ENCODE measurements around the gene SPDYE2B.
"Not testable (repeated sequence)": the region's sequence is repeated elsewhere in the genome, so short reads cannot be mapped to it uniquely, and the experiment has no call there.

The SPDYE2B gene

DNA sequence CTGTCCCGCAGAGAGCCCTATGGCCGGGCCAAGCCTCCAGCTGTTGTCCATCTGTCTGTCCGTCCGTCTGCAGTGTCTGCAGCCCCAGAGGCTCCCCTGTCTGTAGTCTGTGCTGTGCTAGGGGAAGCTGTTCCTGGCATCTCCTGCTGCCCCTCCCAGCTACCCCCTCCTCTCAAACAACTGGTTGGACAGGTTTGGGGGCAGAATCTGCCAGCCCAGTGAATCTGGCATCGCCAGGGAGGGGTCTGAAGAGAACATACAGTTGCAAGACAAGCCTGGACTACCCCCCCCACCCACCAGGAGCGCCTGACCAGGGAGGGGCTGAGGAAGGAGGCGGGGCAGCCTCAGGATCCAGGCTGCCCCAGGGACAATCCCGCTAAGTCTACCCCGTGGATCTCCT, 7.4 kb upstream of the SPDYE2B start, which contains the start of gene UPK3BL1:
UPK3BL1 (minus strand) TSS at position 101 of the 400 bp plus-strand sequence; CDS start at position 51, 50 bp downstream.
- not testable (repeated sequence) for DNase-seq (ENCODE audit: low read depth)

DNA sequence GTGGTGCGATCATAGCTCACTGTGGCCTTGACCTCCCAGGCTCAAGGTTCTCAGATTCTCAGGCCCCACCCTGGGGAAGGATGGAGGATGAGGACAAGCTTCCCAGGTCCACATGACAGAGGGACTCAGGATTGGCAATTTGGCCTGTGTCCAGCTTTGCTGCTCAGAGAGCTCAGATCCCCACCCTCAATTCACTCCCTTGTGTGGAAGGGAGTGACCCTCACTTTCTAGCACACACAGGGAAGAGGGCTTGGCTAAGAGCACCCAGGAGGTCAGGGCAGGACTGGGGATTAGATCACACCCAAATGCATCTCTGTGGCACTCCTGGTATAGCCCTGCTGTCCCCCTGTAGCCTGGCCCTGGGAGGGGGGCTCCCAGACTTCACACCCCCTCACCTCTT, 6.7 kb upstream of the SPDYE2B start:
- DNase-seq (ENCODE audit: low read depth): not testable (repeated sequence)

DNA sequence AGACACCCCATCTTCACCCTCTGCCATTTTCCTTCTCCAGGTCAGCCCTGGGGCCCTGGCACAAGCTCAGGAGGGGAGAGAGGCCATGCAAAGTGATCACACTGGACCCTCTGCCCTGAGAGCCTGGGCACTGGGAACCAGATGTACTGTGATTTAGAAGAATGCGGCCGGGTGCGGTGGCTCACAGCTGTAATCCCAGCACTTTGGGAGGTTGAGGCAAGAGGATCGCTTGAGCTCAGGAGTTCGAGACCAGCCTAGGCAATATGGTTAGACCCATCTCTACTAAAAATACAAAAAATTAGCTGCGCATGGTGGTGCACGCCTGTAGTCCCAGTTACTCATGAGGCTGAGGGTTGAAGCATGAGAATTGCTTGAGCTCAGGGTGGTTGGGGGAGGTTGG, 2.3 kb upstream of the SPDYE2B start:
- not testable (repeated sequence) for DNase-seq (ENCODE audit: low read depth)

DNA sequence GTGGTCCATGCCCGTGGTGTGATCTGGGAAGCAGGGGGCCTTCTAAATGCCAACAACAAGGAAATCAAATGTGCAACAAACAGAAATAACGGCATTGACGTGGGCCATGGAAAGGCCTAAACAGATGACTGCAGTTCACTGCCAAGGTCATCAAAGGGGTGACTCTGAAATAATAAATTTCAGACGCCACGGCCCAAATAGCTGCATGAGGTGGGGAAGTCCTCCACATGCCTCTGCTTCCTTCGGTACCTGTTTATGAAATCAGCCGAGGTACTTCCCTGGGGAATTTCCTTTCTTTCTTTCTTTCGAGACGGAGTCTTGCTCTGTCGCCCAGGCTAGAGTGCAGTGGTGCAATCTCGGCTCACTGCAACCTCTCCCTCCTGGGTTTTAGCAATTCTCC, 14.6 kb downstream of the SPDYE2B start:
- not testable (repeated sequence) for DNase-seq (ENCODE audit: low read depth)

DNA sequence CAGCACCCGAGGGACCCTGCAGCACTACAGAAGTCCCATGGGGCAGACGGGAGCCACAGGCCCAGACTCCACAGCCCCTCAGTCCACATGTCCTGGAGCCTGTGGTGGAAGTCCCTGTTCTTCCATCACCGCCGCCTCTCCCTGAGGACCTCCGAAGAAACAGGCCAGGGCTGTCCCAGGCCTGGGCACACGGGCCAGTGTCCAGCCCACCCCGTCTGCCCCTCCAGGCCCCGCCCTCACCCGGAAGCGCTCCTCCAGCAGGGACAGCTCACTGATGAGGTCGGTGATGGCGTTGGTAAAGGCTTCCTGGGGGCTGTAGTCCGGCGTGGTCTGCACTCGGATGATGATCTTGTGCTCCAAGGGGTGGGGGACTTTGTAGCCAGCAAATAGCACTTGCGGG, 16.7 kb downstream of the SPDYE2B start:
- not testable (repeated sequence) for DNase-seq (ENCODE audit: low read depth)

DNA sequence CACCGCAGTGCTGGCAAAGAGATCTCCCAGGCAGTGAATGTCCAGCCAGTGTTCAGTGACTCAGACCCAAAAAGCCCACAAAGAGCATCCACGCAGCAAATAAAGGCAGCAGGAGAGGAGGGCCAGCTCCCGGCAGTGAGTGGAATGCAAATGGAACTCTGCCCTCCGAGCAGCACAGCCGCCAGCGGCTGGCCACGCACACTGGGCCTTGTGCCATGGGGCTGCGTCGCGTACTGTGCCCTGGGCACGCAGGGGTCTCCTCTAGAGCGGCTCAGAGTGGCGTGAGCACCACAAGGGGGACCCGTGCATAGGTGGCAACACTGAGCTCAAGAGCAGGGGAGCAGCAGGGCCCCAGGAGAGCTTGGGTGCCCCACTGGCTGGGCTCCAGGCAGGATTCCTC, 17.4 kb downstream of the SPDYE2B start:
- not testable (repeated sequence) for DNase-seq (ENCODE audit: low read depth)

DNA sequence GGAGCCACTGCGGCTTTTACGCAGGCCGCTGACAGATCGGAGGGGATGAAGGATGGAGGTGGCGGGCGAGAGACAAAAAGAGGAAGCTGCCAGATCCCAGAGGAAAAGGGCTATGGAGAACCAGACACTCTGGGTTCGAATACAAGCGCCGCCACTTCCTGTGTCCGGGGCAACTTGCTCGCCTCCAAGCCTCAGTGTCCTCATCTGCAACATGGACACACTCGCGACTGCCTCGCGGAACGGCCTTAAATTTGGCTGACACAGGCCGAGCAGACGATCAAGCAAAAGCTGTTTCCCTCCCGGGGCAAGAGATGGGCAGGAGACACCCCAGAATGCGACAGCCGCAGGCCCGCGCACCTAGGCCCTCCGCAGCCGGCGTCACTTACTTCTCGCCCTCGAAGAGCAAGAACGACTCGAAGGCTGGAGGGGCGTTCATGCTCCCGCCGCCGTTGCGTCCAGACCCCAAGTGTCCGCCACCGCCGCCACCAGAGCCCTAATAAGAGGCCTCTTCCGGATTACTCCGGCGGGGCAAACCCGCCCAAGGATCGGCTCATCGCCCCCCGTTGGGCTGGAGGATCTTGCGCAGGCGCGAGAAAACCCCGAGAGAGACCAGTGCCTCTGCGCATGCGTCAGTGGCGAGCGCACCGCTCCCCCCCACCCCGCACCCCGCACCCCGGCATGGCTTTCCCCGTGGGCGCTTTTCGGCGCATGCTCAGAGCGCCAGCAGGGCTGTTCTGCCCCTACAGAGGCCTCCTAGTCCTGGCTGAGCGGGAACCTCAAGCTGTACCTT, 21.2 kb downstream of the SPDYE2B start, which contains the start of gene POLR2J2:
POLR2J2 (minus strand) TSS at position 498 of the 790 bp plus-strand sequence; CDS start at position 436, 62 bp downstream.
- not testable (repeated sequence) for DNase-seq (ENCODE audit: low read depth)

DNA sequence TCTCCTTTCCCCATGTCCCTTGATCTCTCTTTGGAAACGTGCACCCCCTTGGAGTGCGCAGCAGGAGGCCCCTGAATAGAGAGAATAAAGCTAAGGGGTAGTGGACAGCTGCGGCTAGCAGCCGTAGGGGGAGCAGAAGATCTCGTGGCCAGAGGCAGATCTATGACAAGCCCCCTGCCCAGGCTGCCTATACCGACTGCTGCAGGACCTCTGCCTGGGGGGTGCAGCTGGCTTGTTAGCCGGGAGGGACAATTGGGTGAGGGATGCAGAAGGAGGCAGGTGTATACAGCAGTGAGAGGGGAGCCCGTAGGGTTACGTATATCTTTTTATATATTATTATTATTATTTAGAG, 21.8 kb downstream of the SPDYE2B start:
- not testable (repeated sequence) for DNase-seq (ENCODE audit: low read depth)

DNA sequence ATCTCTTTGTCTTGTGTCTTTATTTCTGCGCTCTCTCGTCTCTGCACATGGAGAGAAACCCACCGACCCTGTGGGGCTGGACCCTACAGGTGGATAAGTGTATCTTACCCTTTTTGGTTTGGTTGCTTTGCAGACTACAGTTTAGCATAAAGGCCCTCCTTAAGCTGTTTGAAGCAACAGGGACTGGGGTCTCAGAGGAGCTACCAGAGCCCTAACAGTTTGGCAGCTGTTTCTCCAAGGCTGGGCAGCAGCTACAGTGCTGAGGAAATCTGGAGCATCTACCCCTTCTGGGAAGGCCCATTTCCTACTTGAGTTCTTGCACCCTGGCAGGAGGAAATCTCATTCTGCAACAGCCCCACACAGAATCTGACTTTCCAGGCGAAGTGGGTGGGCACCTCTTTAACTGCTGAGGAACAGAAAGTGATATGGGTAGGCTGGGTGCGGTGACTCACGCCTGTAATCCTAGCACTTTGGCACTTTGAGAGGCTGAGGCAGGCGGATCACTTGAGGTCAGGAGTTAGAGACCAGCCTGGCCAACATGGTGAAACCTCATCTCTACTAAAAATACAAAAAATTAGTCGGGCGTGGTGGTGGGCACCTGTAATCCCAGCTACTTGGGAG, 23.4 kb downstream of the SPDYE2B start:
- not testable (repeated sequence) for DNase-seq (ENCODE audit: low read depth)

DNA sequence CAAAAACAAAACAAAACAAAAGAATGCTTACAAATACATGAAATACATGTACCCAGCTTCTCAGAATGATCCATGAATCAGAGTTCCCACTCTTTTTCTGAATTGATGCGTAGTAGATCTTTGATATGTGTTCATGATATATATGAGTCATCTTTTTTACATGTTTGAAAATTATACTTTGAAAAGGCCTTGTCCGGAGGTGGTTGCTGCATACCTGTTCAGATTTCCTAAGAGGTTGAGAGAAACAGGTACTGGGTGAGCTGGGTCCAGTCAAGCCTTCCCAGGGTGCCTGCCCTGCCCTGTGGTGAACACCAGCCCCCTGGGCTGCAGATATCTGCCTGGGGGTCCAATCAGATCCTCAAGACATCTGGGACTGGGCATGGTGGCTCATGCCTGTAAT, 25.4 kb downstream of the SPDYE2B start:
- not testable (repeated sequence) for DNase-seq (ENCODE audit: low read depth)

DNA sequence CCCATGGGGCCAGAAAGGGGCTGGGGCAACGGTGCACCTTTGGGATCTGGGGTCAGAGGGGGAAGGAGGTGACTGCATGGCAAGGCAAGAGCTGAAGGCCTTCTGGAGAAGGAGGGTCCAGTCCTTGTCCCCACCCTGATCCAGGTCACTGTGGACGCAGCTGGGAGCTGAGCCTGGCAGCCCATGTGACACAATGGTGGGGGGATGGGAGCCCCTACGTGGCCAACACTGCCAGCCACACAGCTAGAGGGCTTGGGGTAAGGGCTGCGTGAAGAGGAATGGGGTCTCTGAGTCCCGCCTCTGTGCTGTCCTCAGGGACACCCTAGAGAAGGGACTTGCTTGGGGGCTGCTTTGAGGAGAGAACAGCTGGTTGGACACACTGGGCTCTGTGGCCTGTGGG, 30.7 kb downstream of the SPDYE2B start:
- not testable (repeated sequence) for DNase-seq (ENCODE audit: low read depth)

DNA sequence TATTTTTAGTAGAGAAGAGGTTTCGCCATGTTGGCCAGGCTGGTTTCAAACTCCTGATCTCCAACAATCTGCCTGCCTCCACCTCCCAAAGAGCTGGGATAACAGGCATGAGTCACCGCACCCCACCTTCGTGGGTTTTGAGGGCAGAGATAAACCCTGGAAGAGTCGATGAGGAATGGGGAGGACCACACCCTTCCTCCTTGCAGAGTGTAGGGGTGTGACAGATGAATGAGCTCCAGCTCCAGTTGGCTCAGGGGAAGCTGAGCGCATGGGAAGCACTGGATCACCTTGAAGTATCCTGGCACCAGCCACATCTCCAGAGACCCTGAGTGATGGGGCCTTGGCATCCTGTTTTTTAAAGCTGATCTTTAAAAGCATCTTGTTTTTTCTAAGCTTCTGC, 32.4 kb downstream of the SPDYE2B start:
- DNase-seq (ENCODE audit: low read depth): not testable (repeated sequence)

DNA sequence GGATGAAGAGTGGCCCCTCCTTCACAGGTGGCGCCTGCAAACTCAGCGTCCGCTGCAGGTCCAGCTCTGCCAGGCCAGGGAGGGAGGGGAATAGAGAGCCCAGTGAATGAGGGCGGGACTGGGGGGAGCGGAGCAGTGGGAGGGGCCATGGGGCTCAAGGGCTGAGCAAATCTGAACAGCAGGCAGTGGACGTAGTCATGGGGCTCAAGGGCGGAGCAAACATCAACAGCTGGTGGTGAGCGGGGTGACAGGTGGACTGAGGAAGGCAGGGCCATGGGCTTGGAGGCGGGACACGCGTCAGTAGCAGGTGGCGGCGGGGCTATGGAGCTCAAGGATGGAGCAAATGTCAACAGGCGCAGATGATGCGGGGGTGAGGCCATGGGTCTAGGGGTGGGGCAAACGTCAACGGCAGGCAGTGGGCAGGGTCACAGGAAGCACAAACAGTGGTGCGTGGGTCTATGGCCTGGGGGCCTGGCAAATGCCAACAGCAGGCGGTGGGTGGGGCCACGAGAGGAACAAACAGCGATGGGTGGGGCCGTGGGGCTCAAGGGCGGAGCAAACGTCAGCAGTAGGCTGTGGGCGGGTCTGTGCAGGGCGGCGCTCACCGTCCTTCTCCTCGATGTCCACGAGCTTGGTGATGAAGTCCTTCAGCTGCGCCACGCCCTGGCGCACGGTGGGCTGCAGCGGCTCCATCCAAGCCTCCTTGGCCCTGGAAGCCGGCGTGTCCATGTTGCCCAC, 38.3 kb downstream of the SPDYE2B start:
- not testable (repeated sequence) for DNase-seq (ENCODE audit: low read depth)

DNA sequence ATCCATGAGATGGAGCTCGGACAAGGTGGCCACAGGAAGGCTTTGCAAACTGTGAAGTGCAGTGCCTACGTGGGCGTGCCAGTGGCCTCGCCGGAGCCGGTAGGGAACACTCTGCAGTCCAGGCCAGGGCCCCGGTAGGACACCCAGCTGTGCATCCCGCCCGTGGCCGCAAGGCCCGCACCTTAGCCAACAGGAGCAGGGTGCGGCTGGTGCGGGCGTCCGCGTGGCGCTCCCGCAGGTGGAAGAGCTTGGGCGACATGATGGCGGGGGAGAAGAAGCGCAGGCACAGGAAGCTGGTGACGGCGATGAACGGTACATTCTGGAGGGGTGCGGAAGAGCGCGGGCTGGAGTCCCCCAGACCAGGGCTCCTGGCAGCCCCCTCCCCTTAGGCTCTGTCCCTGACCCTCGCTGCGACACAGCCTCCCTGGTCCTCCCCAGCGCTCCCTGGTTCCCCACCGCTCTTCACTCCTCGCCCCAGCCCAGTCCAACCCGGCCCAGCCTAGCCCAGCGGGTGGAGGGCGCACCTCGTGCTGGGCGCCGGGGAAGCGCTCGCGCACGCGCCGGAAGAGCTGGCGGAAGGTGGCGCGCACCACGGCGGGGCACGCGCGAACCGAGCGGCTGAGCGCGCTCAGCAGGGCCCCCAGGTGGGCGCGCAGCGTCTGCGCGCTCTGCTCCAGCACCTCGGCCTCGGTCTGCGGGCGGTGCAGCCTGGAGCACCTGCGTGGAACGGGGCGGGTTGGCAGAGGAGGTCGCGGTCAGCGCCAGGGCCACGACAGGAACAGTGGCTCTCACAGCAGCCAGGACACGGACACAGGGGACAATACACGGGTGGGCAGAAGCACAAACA, 39.5 kb downstream of the SPDYE2B start:
- not testable (repeated sequence) for DNase-seq (ENCODE audit: low read depth)

DNA sequence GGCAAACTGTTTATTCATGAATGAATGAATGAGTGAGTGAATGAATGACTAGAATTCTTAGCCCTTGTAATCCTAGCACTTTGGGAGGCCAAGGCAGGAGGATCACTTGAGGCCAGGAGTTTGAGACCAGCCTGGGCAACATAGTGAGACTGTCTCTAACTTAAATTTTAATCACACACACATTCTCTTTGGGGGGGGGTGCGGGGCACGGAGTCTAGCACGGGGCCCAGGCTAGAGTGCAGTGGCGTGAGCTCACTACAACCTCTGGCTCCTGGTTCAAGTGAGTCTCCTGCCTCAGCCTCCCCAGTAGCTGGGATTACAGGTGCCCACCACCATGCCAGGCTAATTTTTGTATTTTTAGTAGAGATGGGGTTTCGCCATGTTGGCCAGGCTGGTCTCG, 40.5 kb downstream of the SPDYE2B start:
- not testable (repeated sequence) for DNase-seq (ENCODE audit: low read depth)

DNA sequence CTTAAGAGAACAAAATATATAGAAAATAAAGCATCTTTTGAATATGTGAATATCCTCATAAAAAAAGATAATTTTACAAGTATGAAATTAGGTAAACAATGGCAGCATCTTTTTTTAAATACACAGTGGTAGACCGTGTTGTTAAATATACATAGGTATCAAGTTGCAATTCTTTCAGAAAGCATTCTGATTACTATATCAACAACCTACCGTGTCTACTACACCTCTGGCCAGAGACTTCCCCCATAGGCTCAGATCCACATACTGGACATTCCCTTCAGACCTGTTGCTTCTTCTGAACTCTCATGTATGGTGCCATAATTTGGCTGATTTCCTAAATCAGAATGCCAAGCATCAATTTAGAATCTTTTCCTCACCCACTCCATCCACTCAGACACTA, 43.9 kb downstream of the SPDYE2B start:
- DNase-seq (ENCODE audit: low read depth): not testable (repeated sequence)

DNA sequence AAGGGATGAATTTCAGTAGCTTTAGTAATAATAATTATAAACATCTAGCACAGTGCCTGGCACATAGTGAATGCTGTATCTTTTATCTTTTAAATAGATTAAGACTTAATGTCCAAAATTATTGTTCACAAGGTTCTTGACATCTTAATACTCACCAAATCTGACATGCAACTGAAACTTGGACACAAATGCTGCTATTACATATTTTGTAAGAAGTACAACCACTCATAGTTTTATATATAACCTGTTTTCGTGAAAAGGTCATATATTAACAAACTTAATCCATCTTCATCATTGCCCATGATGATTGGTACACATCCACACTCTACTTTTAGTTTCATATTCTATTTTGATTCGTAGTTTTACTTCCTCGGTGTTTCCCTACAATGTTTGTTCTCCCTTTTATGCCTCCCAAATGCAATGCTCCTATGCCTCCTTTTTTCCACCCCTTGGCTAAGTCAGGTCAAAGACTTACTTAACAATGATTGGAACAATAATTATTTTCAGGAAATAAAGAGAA, 45.0 kb downstream of the SPDYE2B start:
- not testable (repeated sequence) for DNase-seq (ENCODE audit: low read depth)

DNA sequence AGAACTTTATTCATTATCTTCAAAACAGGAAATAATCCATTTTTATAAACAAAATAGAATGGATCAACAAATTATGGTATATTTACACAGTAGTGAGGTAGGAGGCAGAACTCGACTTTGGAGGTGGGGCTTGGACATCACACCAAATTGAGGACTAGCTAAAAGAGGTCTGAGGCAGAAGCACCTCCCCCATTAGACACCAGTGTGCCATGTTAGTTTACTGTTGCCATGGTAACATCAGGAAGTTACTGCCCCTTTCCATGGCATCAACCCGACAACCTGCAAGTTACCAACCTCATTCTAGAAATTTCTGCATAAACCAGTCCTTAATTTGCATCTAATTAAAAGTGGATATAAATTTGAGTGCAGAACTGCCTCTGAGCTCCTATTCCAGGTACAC, 45.9 kb downstream of the SPDYE2B start:
- DNase-seq (ENCODE audit: low read depth): not testable (repeated sequence)

DNA sequence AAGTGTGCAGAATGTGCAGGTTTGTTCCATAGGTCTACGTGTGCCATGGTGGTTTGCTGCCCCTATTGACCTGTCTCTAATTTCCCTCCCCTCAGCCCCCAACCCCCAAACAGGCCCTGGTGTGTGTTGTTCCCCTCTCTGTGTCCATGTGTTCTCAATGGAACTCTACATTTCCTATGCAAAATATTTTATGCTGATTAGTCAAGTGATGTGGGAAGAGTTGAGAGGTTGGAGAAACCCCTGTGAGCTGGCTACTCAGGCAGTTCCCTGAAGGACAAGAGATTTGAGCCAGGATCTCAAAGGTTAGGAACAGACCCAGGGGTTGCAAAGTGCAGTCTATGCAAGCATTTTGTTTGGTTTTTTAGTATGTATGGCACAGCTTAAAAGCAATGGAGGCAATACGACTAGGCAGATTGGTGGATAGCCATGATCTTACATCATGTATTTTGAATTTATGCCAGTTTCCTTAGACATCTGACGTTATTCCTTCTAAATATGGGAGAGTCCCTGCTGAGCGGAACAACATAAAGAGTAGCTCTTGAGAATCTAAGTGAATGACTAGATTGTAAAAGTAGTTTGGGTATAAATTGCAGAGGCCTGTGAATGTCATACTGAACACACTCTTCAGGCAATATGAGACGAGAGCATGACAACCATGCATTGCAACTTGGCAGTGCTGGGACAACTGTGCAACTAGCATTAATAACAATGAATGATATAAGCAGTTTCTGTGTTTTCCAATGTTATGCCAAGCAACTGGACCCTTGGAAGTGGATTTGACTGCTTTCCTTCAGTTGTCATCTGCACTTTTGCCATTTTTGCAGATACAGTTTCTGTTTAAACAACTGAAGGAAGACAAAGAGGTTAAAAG, 47.8 kb downstream of the SPDYE2B start:
- DNase-seq (ENCODE audit: low read depth): not testable (repeated sequence)

All from fibroblast of gingiva (primary cell).